BJ (cell line): ENCODE measurements around the gene KRTAP5-7. TPM values are rescaled to one million over a fixed set of nuclear protein-coding genes. Genes with fewer than 3 reads are reported as not detected.

Source experiments
- CTCF ChIA-PET: fragments of 350-600 bp; formaldehyde crosslinking; extraction: SDS; loops from one replicate; lab custom pipeline; 2021; ENCODE audit warnings: antibody characterized with exemption, inconsistent platforms; lab: Yijun Ruan, JAX
- POLR2A ChIA-PET: fragments of 300-600 bp; sonication (Branson Sonifier 250); formaldehyde crosslinking; extraction: SDS; loops from one replicate; lab custom pipeline; 2021; ENCODE audit warnings: antibody characterized with exemption; lab: Charles Lee
- DNase-seq: peaks from one replicate; pipeline ENCODE4 v3.0.0-alpha.2; 2011; ENCODE audit warnings: low read depth
- H3K27me3 ChIP-seq: 2 replicates; pipeline ENCODE4 v1.6.0; 2011; ENCODE audit warnings: low read length; ENCODE audit not compliant: control insufficient read depth, insufficient read depth
- H3K36me3 ChIP-seq: 2 replicates; pipeline ENCODE4 v1.5.1; 2011; ENCODE audit warnings: low read length; ENCODE audit not compliant: control insufficient read depth, insufficient read depth
- H3K4me3 ChIP-seq: 2 replicates; pipeline ENCODE4 v1.5.1; 2011; ENCODE audit warnings: low read depth, mild to moderate bottlenecking, control low read depth, low read length
- CTCF ChIP-seq: IDR thresholded peaks from 2 replicates; pipeline ENCODE4 v1.5.1; 2011; ENCODE audit warnings: low read depth, mild to moderate bottlenecking, control low read depth, inconsistent platforms, low read length, moderate library complexity; ENCODE audit not compliant: insufficient read depth
- polyA plus RNA-seq: library from polyadenylated mRNA; depleted of rRNA; stranded (reverse); fragments of >200 nt; gene quantifications from 2 replicates; pipeline ENCODE4 v1.2.3, GENCODE V29; 2011

Gene KRTAP5-7
- polyA plus RNA-seq, 1 experiment, result not detected

GRCh38 chr11:71490731-71491390 lies 36.2 kb upstream of the KRTAP5-7 start:
- ChIA-PET POLR2A (no interaction called here), CTCF (no interaction called here)
- H3K4me3 ChIP-seq, result no peak overlapping the region
- peaks cover 33% of the 10 kb centered on the region for H3K36me3 ChIP-seq
- DNase-seq, result no peak
- no peaks in the 10 kb centered on the region for H3K27me3 ChIP-seq
- TF ChIP-seq CTCF, result no peak

GRCh38 chr11:71491531-71491930 lies 35.5 kb upstream of the KRTAP5-7 start:
- peaks cover 32% of the 10 kb centered on the region for H3K36me3 ChIP-seq
- no peak for TF ChIP-seq CTCF
- no peak for DNase-seq
- CTCF ChIA-PET, result no interaction called here
- H3K4me3 ChIP-seq, result no peak overlapping the region
- POLR2A ChIA-PET, result no interaction called here
- no peaks in the 10 kb centered on the region for H3K27me3 ChIP-seq

- H3K36me3 ChIP-seq, result peaks cover 32% of the 10 kb centered on the region
- TF ChIP-seq CTCF, result no peak
- no peaks in the 10 kb centered on the region for H3K27me3 ChIP-seq
- DNase-seq, result no peak
- no peak overlapping the region for H3K4me3 ChIP-seq
- POLR2A ChIA-PET, result no interaction called here
- CTCF ChIA-PET, result no interaction called here
Measured at GRCh38 chr11:71491940-71492339, 35.1 kb upstream of the KRTAP5-7 start.

- H3K36me3 ChIP-seq, result peaks cover 41% of the 10 kb centered on the region
- CTCF ChIA-PET, result no interaction called here
- no peak overlapping the region for H3K4me3 ChIP-seq
- no peaks in the 10 kb centered on the region for H3K27me3 ChIP-seq
- TF ChIP-seq CTCF, result no peak
- POLR2A ChIA-PET, result no interaction called here
- DNase-seq, result no peak
Measured at GRCh38 chr11:71495286-71496230, 31.5 kb upstream of the KRTAP5-7 start.

- H3K4me3 ChIP-seq, result no peak overlapping the region
- no peaks in the 10 kb centered on the region for H3K27me3 ChIP-seq
- CTCF ChIA-PET, result no interaction called here
- DNase-seq, result no peak
- POLR2A ChIA-PET, result no interaction called here
- peaks cover 42% of the 10 kb centered on the region for H3K36me3 ChIP-seq
- TF ChIP-seq CTCF, result no peak
Measured at GRCh38 chr11:71496421-71496820, 30.6 kb upstream of the KRTAP5-7 start.
